HEK293 (cell line): ENCODE data around the gene ZNF408.

Source experiments
- CTCF ChIP-seq: fragments of 450-650 bp; formaldehyde crosslinking; IDR thresholded peaks from 2 replicates; pipeline ENCODE4 v1.5.1; 2016; ENCODE audit warnings: missing biosample characterization, missing genetic modification characterization
- ZBTB7A ChIP-seq: fragments of 450-650 bp; formaldehyde crosslinking; IDR thresholded peaks from 2 replicates; pipeline ENCODE4 v1.5.1; 2016; ENCODE audit warnings: low read depth, missing biosample characterization, missing genetic modification characterization
- ZNF501 ChIP-seq: fragments of 450-650 bp; formaldehyde crosslinking; IDR thresholded peaks from 2 replicates; pipeline ENCODE4 v1.5.1; 2016; ENCODE audit warnings: missing biosample characterization, missing genetic modification characterization
- ZNF792 ChIP-seq: fragments of 450-650 bp; formaldehyde crosslinking; IDR thresholded peaks from 2 replicates; pipeline ENCODE4 v1.5.1; 2016; ENCODE audit warnings: missing biosample characterization, missing genetic modification characterization

- TF ChIP-seq CTCF: no peak
- TF ChIP-seq ZNF501 (tag by site-specific recombination): no peak
- no peak for TF ChIP-seq ZBTB7A (tag by site-specific recombination)
- no peak for TF ChIP-seq ZNF792
Observed at GRCh38 chr11:46692450-46692849, 8.4 kb upstream of the ZNF408 start.
